GM19438 (cell line): ENCODE measurements around the gene EN2.

ENCODE experiments used
- ATAC-seq: cut with Tn5 transposase; IDR thresholded peaks from one replicate; pipeline ENCODE4 v1.9.1; 2021; ENCODE audit warnings: low read depth; ENCODE audit not compliant: unreplicated experiment

The EN2 gene

GRCh38 chr7:155506854-155507337, 49.0 kb downstream of the EN2 start:
- no peak for ATAC-seq

GRCh38 chr7:155507576-155507975, 49.6 kb downstream of the EN2 start:
- ATAC-seq = no peak

GRCh38 chr7:155508376-155509358, 50.7 kb downstream of the EN2 start:
- no peak for ATAC-seq

DNA sequence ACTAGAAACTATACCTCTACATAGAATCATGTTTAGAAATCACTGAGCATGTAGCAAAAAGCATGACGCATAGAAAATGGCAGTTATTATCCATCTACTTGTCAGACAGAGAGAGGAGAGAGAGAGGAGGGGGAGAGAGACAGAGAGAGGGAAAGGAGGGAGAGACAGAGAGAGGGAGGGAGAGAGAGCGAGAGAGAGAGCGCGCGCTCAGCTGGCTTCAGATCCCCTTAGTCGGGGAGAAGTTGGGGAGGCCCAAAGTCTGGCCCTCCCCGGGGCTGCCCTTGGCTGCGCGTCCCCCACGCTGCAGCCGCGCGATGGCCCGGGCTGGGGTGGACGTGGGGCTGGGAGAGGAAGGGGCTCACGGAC, 51.4 kb downstream of the EN2 start:
- ATAC-seq = no peak

GRCh38 chr7:155509725-155510551, 52.0 kb downstream of the EN2 start:
- no peak for ATAC-seq

DNA sequence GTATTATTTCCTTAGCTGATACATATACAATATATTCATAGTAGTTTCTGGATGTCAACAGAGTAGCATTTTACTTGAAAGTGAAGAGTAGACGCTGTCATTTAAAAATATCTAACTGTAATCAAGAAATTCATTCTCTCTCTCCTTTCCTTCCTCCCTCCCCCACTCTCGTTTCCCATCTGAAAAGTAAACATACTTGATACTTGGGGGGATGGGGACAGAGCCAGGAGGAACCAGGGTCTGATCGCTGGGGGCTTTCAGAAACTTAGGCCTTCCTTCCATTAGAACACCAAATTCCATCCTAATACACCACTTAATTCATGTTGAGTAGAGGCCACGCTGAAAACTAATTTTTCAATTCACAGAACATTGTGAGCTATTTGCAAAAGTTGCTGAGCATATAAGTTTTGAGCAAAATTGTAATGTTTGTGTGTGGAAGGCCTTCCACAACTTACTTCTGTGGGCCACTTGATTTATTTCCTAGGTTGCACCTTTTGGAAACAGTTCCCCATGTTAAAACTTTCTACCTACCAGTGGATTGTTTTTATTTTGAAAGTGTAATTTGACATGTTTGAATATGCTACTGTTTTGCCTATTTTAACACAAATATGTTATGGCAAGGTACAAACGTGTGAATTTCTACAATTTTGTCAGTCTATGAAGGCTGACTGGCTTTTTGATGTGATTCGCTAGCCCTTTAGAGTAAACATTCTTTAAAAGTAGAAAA, 53.2 kb downstream of the EN2 start:
- no peak for ATAC-seq

DNA sequence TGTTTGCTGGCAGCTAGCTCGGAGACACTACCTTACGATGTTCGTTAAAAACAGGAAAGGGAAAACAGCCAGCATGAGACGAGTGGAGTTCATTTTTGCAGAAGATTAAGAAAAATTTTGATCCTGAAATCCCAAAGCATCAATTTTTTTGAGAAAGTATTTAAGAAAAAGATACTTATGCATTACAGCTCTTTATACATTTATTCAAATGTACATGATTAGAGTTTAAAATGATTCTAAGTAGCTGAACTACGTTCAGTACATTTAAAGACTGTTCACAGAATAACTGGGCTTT, 53.7 kb downstream of the EN2 start:
- ATAC-seq = no peak

DNA sequence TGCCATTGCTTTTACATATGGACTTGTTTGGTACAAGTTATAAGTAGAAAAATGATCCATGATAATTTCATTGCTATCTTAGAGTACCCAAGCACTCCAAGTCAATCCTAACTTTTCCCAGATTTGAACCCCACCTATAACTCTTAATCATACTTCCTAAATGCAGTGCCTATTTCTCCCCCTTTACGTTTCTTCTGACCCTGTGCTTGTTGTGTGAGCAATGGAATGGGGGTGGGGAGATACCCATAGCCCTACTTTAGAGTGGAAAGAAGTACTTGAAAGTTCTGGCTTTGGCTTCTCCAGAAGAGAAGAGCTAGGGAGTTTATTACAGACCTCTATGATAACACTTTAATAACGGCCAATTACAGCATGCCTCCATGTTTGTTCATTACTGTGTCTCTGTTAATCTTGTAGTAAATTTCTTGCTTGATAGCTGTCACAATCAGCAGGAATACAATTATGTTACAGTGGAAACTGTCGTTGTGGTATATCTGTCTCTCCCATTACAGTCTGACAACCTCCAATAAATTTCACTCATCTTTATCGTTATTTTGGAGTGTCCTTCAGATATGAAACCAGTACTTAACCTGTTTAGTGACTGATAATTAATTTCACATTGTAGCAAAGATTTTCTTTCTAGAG, 54.4 kb downstream of the EN2 start:
- ATAC-seq = no peak

DNA sequence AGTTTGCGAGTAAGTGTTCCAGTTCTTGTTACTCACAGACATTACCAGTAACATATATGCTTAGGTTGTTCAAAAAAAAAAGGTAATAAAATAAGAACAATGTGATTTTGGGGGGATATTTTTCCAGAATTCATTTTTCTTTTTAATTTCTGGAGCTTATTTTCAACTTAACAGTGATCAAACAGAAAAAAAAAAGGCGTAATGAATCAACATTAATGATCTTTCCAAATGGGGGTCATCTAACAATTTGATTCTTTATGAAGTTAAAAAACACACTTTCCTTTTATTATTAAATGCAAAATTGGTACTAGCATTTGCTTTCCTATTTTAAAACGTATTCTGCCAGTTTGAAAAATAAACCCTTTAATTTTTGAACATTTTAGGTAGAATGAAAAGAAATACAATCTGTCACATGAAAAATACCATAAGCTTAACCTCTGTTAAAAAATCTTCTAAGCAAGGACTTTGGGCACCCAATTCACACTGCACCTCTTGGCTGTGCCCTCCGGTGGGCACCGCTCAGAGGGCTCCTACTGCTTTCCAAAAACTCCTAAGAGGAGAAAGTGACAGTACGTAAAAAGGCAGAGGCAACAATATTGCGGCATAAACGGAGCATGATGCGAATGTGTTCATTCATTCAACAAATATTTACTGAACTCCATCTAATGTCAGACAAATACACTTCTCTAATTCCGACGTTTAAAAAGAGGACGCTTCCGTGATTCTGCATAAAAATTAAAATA, 55.8 kb downstream of the EN2 start:
- ATAC-seq = no peak

DNA sequence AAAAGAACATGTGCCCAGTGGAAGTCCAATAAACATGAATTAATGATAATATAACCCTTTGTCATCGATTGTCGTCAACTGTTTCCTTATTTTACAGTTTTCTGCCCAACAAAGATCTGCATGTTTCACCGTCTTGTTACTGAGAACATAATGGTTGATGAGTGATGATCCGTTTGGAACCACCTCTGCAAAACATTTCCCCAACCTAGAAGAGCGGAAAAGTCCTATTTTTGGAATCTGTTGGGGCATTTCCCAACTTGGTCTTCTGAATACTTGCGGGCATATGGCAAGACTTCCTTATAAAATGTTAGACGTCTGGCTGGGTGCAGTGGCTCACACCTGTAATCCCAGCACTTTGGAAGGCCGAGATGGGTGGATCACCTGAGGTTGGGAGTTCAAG, 56.4 kb downstream of the EN2 start:
- no peak for ATAC-seq
